DOHH2 (cell line): ENCODE data around the gene SLC9A6.
"Not testable (repeated sequence)": the region's sequence is repeated elsewhere in the genome, so short reads cannot be mapped to it uniquely, and the experiment has no call there.

Experiments
- H3F3A ChIP-seq: fragments of 200-600 bp; sonication (generic), shearing (Covaris generic); 2 replicates; pipeline ENCODE4 v1.6.0; 2016; ENCODE audit warnings: antibody characterized with exemption, mild to moderate bottlenecking; ENCODE audit not compliant: control insufficient read depth, insufficient read depth
- H3K27ac ChIP-seq: fragments of 200-600 bp; sonication (generic); 2 replicates; pipeline ENCODE4 v1.5.1; 2014; ENCODE audit warnings: low read depth, mild to moderate bottlenecking, low read length, moderate library complexity
- H3K27me3 ChIP-seq: fragments of 200-600 bp; sonication (generic); 2 replicates; pipeline ENCODE4 v1.6.1; 2014; ENCODE audit warnings: mild to moderate bottlenecking, low read length, mixed read lengths; ENCODE audit not compliant: control insufficient read depth
- H3K36me3 ChIP-seq: fragments of 200-600 bp; sonication (generic); 2 replicates; pipeline ENCODE4 v1.6.1; 2014; ENCODE audit warnings: mild to moderate bottlenecking, low read length, moderate library complexity, mixed read lengths; ENCODE audit not compliant: control insufficient read depth
- H3K4me1 ChIP-seq: fragments of 200-600 bp; sonication (generic); 2 replicates; pipeline ENCODE4 v1.6.1; 2014; ENCODE audit warnings: mild to moderate bottlenecking, low read length, mixed read lengths; ENCODE audit not compliant: control insufficient read depth
- H3K4me2 ChIP-seq: fragments of 200-600 bp; sonication (generic); 2 replicates; pipeline ENCODE4 v1.6.0; 2014; ENCODE audit warnings: mild to moderate bottlenecking, low read length, moderate library complexity
- H3K4me3 ChIP-seq: fragments of 200-600 bp; sonication (generic); 2 replicates; pipeline ENCODE4 v1.5.1; 2014; ENCODE audit warnings: mild to moderate bottlenecking, low read length, mixed read lengths
- H3K79me2 ChIP-seq: fragments of 200-600 bp; sonication (generic); 2 replicates; pipeline ENCODE4 v1.6.1; 2014; ENCODE audit warnings: mild to moderate bottlenecking, low read length, mixed read lengths; ENCODE audit not compliant: control insufficient read depth
- H3K9me2 ChIP-seq: fragments of 200-600 bp; sonication (generic); replicated peaks from 2 replicates; pipeline ENCODE4 v1.6.1; 2014; ENCODE audit warnings: mild to moderate bottlenecking, low read length, mixed read lengths; ENCODE audit not compliant: control insufficient read depth
- H3K9me3 ChIP-seq: fragments of 200-600 bp; sonication (generic); 2 replicates; pipeline ENCODE4 v1.6.1; 2014; ENCODE audit warnings: antibody characterized with exemption, low read length, mixed read lengths; ENCODE audit not compliant: control insufficient read depth, insufficient read depth
- H4K20me1 ChIP-seq: fragments of 200-600 bp; sonication (generic); 2 replicates; pipeline ENCODE4 v1.6.0; 2014; ENCODE audit warnings: low read depth, mild to moderate bottlenecking, antibody characterized with exemption, low read length, moderate library complexity; ENCODE audit not compliant: control insufficient read depth, insufficient read depth
- CTCF ChIP-seq: fragments of 200-600 bp; sonication (generic); IDR thresholded peaks from one replicate; pipeline ENCODE4 v1.5.1; 2014; ENCODE audit warnings: antibody characterized with exemption, mild to moderate bottlenecking, low read depth, low read length; ENCODE audit not compliant: poor library complexity, severe bottlenecking
- EZH2phosphoT487 ChIP-seq: fragments of 200-600 bp; sonication (generic); IDR thresholded peaks from 2 replicates; pipeline ENCODE4 v1.6.1; 2017; ENCODE audit warnings: borderline replicate concordance, mild to moderate bottlenecking, antibody characterized with exemption, low read length, moderate library complexity, mixed read lengths

SLC9A6 gene

GRCh38 chrX:136076942-136077341 lies 91.7 kb downstream of the SLC9A6 start:
- no peaks in the 10 kb centered on the region for H3K4me1 ChIP-seq
- no peaks in the 10 kb centered on the region for H3K79me2 ChIP-seq
- no peaks in the 10 kb centered on the region for H3K27me3 ChIP-seq
- no peak overlapping the region for H3K27ac ChIP-seq
- no peaks in the 10 kb centered on the region for H4K20me1 ChIP-seq
- H3K9me2 ChIP-seq = no peaks in the 10 kb centered on the region
- no peak overlapping the region for H3K4me3 ChIP-seq
- H3K36me3 ChIP-seq = no peaks in the 10 kb centered on the region
- no peaks in the 10 kb centered on the region for H3K9me3 ChIP-seq
- H3K4me2 ChIP-seq = no peak overlapping the region
- TF ChIP-seq EZH2phosphoT487 (no peak), CTCF (no peak)
- H3F3A ChIP-seq = no peaks in the 10 kb centered on the region

- Histone ChIP-seq H3K4me2 (no peak overlapping the region), H4K20me1 (no peaks in the 10 kb centered on the region), H3K27me3 (no peaks in the 10 kb centered on the region), H3K79me2 (no peaks in the 10 kb centered on the region), H3K9me2 (no peaks in the 10 kb centered on the region), H3F3A (no peaks in the 10 kb centered on the region), H3K36me3 (no peaks in the 10 kb centered on the region), H3K9me3 (no peaks in the 10 kb centered on the region), H3K27ac (no peak overlapping the region), H3K4me3 (no peak overlapping the region), H3K4me1 (no peaks in the 10 kb centered on the region)
- TF ChIP-seq EZH2phosphoT487 (no peak), CTCF (no peak)
These were observed 95.5 kb downstream of the SLC9A6 start for GRCh38 chrX:136080766-136081165.

GRCh38 chrX:136086521-136086920 lies 101.3 kb downstream of the SLC9A6 start:
- no peak overlapping the region for H3K27ac ChIP-seq
- no peaks in the 10 kb centered on the region for H3K9me3 ChIP-seq
- no peak overlapping the region for H3K4me3 ChIP-seq
- H3K4me1 ChIP-seq = no peaks in the 10 kb centered on the region
- no peaks in the 10 kb centered on the region for H3F3A ChIP-seq
- no peak overlapping the region for H3K4me2 ChIP-seq
- no peaks in the 10 kb centered on the region for H3K27me3 ChIP-seq
- no peaks in the 10 kb centered on the region for H3K79me2 ChIP-seq
- H4K20me1 ChIP-seq = no peaks in the 10 kb centered on the region
- no peak for TF ChIP-seq CTCF
- TF ChIP-seq EZH2phosphoT487 = no peak
- no peaks in the 10 kb centered on the region for H3K9me2 ChIP-seq
- no peaks in the 10 kb centered on the region for H3K36me3 ChIP-seq

GRCh38 chrX:136091898-136092297 lies 106.7 kb downstream of the SLC9A6 start:
- not testable (repeated sequence) for H3K4me1 ChIP-seq, H3K27me3 ChIP-seq, H3K4me2 ChIP-seq, H3K79me2 ChIP-seq, H3K9me3 ChIP-seq, H4K20me1 ChIP-seq, H3K36me3 ChIP-seq, H3K27ac ChIP-seq, H3K4me3 ChIP-seq, H3K9me2 ChIP-seq, H3F3A ChIP-seq
